Measurements from ENCODE around the gene ANGEL1. TPM values are rescaled to one million over a fixed set of nuclear protein-coding genes. Genes with fewer than 3 reads are reported as not detected.

The ANGEL1 gene
- total and polyA plus RNA-seq, 2 of the 8 experiments (the other 6 are each of a cell fraction or from before 2014, with no cell fraction given), result 26.8 to 27.2 TPM

- ChIA-PET CTCF (ENCODE audit: partially characterized antibody) (interaction anchor here (1.0 to 10.4 kb wide), 9 partner anchors 13 to 263 kb away, joined by 3 to 120 read pairs (median 4); no protein-coding TSS in a partner anchor), POLR2A (ENCODE audit: partially characterized antibody) (interaction anchor here (1.6 kb wide), 1 partner anchor 13 kb away, joined by 3 read pairs; no protein-coding TSS in a partner anchor)
- no peak overlapping the region for H3K56ac ChIP-seq (replicated peaks; ENCODE audit: insufficient read length, low read depth, low read length)
- FAIRE-seq (no peak), DNase-seq (ENCODE audit: low read depth in 1 of 2, low spot score in 2 of 2) (no peak)
- no peaks in the 10 kb centered on the region for H3K36me3 ChIP-seq (ENCODE audit: control insufficient read depth in 2 of 4, insufficient read depth in 4 of 4, low read length in 3 of 4)
- no peak overlapping the region for H2BK5ac ChIP-seq (ENCODE audit: low read depth, low read length)
- H2BK15ac ChIP-seq (ENCODE audit: low read length), result no peak overlapping the region
- H3K79me1 ChIP-seq (ENCODE audit: low read depth, low read length), result no peaks in the 10 kb centered on the region
- no peak overlapping the region for H4K91ac ChIP-seq (replicated peaks; ENCODE audit: insufficient read length, low read length)
- H3K14ac ChIP-seq (ENCODE audit: insufficient read length), result no peak overlapping the region
- no peak overlapping the region for H3K4me2 ChIP-seq (ENCODE audit: insufficient read depth in 1 of 2, low read depth in 2 of 2, low read length in 2 of 2)
- peaks cover 6% of the 10 kb centered on the region; the same call in 1 of the 2 replicates for H3K23me2 ChIP-seq (ENCODE audit: low read depth, low read length)
- no peak overlapping the region for H2AFZ ChIP-seq (ENCODE audit: low read length)
- no peak overlapping the region for H3K4ac ChIP-seq (replicated peaks; ENCODE audit: insufficient read length, low read depth, low read length)
- no peak overlapping the region for H3K27ac ChIP-seq (ENCODE audit: low read depth, low read length)
- no peak overlapping the region for H3K9ac ChIP-seq (replicated peaks in 1 of 4; ENCODE audit: extremely low read depth in 1 of 4, low read depth in 3 of 4, low read length in 3 of 4)
- no peaks in the 10 kb centered on the region; a peak in 1 of 7 replicates for H3K27me3 ChIP-seq (replicated peaks in 1 of 4; ENCODE audit: control insufficient read depth in 3 of 4, extremely low read depth in 1 of 4, insufficient read depth in 3 of 4, low read length in 3 of 4)
- 50% methylated on average over 10 of the region's 10 CpGs; no CpG with 5 or more reads in 1 of the 2 experiments for WGBS, 2 experiments (ENCODE audit: extremely low coverage in 1 of 2, insufficient coverage in 1 of 2, insufficient read length in 1 of 2, insufficient replicate concordance in 2 of 2, low coverage in 1 of 2, low lambda C conversion rate in 2 of 2, missing lambda C conversion rate in 1 of 2)
- no peak overlapping the region for H4K5ac ChIP-seq (ENCODE audit: insufficient read length, low read depth, low read length)
- no peaks in the 10 kb centered on the region for H3K9me3 ChIP-seq (ENCODE audit: insufficient read depth in 2 of 2, low read depth in 1 of 2, low read length in 1 of 2)
- no peaks in the 10 kb centered on the region for H3K79me2 ChIP-seq (ENCODE audit: control insufficient read depth in 1 of 2, insufficient read depth in 2 of 2, low read length in 2 of 2)
- peaks cover 0 to 3% of the 10 kb centered on the region in 2 experiments for H4K20me1 ChIP-seq (replicated peaks in 1 of 2; ENCODE audit: control insufficient read depth in 1 of 2, insufficient read depth in 2 of 2, low read length in 2 of 2)
- H3K18ac ChIP-seq (ENCODE audit: extremely low read depth, low read length), result no peak overlapping the region
- no peak overlapping the region; the same call in 1 of the 2 replicates for H2BK12ac ChIP-seq (ENCODE audit: low read depth, low read length)
- no peak overlapping the region for H3K23ac ChIP-seq (ENCODE audit: insufficient read length)
- H3K4me3 ChIP-seq (ENCODE audit: extremely low read depth in 1 of 4, insufficient read depth in 2 of 4, low read depth in 3 of 4, low read length in 4 of 4), result no peak overlapping the region
- H4K8ac ChIP-seq (ENCODE audit: extremely low read depth, insufficient read depth, low read length), result no peak overlapping the region
- no peak overlapping the region for H2BK20ac ChIP-seq (ENCODE audit: low read length)
- TF ChIP-seq PHF8 (conservative IDR thresholded peaks at IDR 0.05; ENCODE audit: low read depth, low read length) (no peak), NRF1 (IDR thresholded peaks at IDR 0.05; ENCODE audit: low read depth, low read length) (no peak), CHD1 (IDR thresholded peaks at IDR 0.05; ENCODE audit: low read depth, low read length) (no peak), EGR1 (IDR thresholded peaks at IDR 0.05; ENCODE audit: borderline replicate concordance, low read depth, low read length) (no peak), SP4 (IDR thresholded peaks at IDR 0.05; ENCODE audit: low read length) (no peak), RXRA (IDR thresholded peaks at IDR 0.05; ENCODE audit: insufficient read depth, low read depth, low read length) (no peak), BCL11A (IDR thresholded peaks at IDR 0.05; ENCODE audit: low read depth in 2 of 2, low read length in 2 of 2) (no peak)
- no peak overlapping the region for H2AK5ac ChIP-seq (ENCODE audit: low read depth, low read length)
- no peak overlapping the region for H2BK120ac ChIP-seq (replicated peaks; ENCODE audit: low read depth, low read length)
- H3K4me1 ChIP-seq (replicated peaks in 1 of 4; ENCODE audit: control insufficient read depth in 3 of 4, insufficient read depth in 4 of 4, low read length in 3 of 4), result peaks cover 0 to 7% (median 4%) of the 10 kb centered on the region in 4 experiments; a peak in 4 of 7 replicates
These were observed 49.0 kb upstream of the ANGEL1 start for GRCh38 chr14:76861574-76862255.

All from H1 (cell line).